ENCODE data around the gene GTPBP3. TPM values are rescaled to one million over a fixed set of nuclear protein-coding genes. Genes with fewer than 3 reads are reported as not detected.
A peak's percentile ranks its signal among the peaks of the same experiment; 100 is the strongest.

Gene GTPBP3
- total RNA-seq, 1 experiment from 2014 or later = 73.0 TPM

DNA sequence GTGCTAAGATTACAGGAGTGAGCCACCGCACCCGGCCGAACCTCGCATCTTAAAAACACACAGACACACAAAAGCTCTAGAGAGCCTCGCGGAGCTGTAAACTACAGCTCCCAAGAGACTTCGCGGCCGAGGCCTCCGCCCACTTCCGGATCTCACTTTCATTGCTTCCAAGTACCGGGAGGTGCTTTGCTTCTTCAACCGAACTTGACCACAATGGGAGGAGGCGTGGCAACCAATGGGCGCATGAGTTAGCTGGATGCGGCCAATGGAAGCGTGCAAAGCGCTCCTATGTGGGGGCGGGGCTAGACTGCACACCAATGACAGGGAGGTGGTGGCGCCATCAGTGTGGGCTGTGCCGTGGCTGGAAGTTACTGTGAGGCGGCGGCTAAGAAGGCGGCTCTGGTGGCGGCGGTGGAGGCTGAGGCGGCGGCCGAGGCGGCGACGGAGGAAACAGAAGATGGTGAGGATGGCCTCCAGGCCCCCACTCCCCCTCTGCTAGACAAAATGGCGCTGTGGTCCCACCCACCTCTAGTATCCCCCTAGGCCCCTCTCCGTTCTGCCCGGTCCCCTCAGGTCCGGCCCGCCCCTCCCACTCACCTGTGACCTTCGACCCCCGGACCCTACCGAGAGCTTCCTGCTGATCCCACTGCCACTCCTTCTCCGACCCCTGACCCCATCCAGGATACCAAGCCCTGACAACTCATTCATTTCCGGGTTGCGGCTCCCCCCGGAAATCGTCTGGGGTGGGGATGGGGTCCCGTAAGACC is 28.0 kb upstream of the GTPBP3 start, which contains the start of gene DDA1:
Gene DDA1, plus strand, starts transcription at position 366 of the 767 bp plus-strand sequence. Its CDS starts 92 bp downstream, at position 458.
- intact Hi-C loops (cut with micrococcal nuclease) = loop anchor here (2.0 kb wide), 1 partner anchor 17 kb away; no protein-coding TSS in a partner anchor
- ATAC-seq (peak; percentile 75), DNase-seq (ENCODE audit: low read depth, low spot score) (peak; percentile 100)
- Histone ChIP-seq H3K4me1 (ENCODE audit: control insufficient read depth in 1 of 2, insufficient read depth in 2 of 2, low read length in 2 of 2) (peaks cover 47 to 64% of the 10 kb centered on the region in 2 experiments), H3K9me2 (ENCODE audit: insufficient read depth) (no peaks in the 10 kb centered on the region), H3K4me3 (replicated peaks in 1 of 2; ENCODE audit: low read depth in 1 of 2, low read length in 2 of 2) (peak within 1 kb of the TSS; percentile 80 to 98), H2AFZ (ENCODE audit: low read depth, low read length, poor library complexity, severe bottlenecking) (no peak within 1 kb of the TSS), H3K36me3 (ENCODE audit: control insufficient read depth in 1 of 2, insufficient read depth in 2 of 2, low read length in 2 of 2) (peaks cover 0 to 7% of the 10 kb centered on the region in 2 experiments; a peak in 3 of 4 replicates), H4K20me1 (ENCODE audit: insufficient read depth) (no peaks in the 10 kb centered on the region), H3K27ac (ENCODE audit: low read depth, low read length) (peak within 1 kb of the TSS; percentile 79), H3K9me3 (ENCODE audit: control insufficient read depth in 1 of 2, insufficient read depth in 1 of 2, low read depth in 1 of 2, low read length in 2 of 2) (no peaks in the 10 kb centered on the region), H3K9ac (ENCODE audit: low read length) (peak within 1 kb of the TSS; percentile 81), H3K27me3 (ENCODE audit: insufficient read depth, low read length) (no peaks in the 10 kb centered on the region), H3K79me2 (ENCODE audit: insufficient read depth, low read length) (peaks cover 59% of the 10 kb centered on the region), H3K4me2 (ENCODE audit: low read length) (peak within 1 kb of the TSS; percentile 99)
- peak; percentile 99 for TF ChIP-seq SP1 (IDR thresholded peaks at IDR 0.05; ENCODE audit: low read depth)
- peak; percentile 27; the same call in 1 of the 2 replicates for TF ChIP-seq ZFX (IDR thresholded peaks at IDR 0.05)
- TF ChIP-seq JUND (IDR thresholded peaks at IDR 0.05) = no peak
- no peak for TF ChIP-seq CEBPB (IDR thresholded peaks at IDR 0.05; ENCODE audit: low read depth)
- no peak for TF ChIP-seq FOSL1 (IDR thresholded peaks at IDR 0.05; ENCODE audit: low read depth)
- peak; percentile 45 for TF ChIP-seq TCF7L2 (IDR thresholded peaks at IDR 0.05; ENCODE audit: borderline replicate concordance, extremely low read depth, insufficient read depth, insufficient read length)
- peak; percentile 63 for TF ChIP-seq POLR2AphosphoS5 (IDR thresholded peaks at IDR 0.05; ENCODE audit: low read depth, low read length)
- TF ChIP-seq ELF1 (IDR thresholded peaks at IDR 0.05; ENCODE audit: borderline replicate concordance, low read depth) = no peak; the same call in 1 of the 2 replicates
- no peak for TF ChIP-seq EZH2 (IDR thresholded peaks at IDR 0.05)
- no peak for TF ChIP-seq YY1 (IDR thresholded peaks at IDR 0.05; ENCODE audit: extremely low read depth, insufficient replicate concordance, low read depth, low read length)
- TF ChIP-seq POLR2A (IDR thresholded peaks at IDR 0.05; ENCODE audit: borderline replicate concordance, extremely low read depth, insufficient read depth, insufficient read length) = peak; percentile 49
- TF ChIP-seq CBX3 (IDR thresholded peaks at IDR 0.05; ENCODE audit: low read depth) = no peak
- peak; percentile 71 for TF ChIP-seq EGR1 (IDR thresholded peaks at IDR 0.05; ENCODE audit: low read depth)
- POLR2A ChIA-PET = interaction anchor here (0.6 to 3.2 kb wide), 13 partner anchors 8 to 457 kb away, joined by 4 to 39 read pairs (median 5); partner anchors contain the start of genes ANO8, BABAM1, MVB12A and USE1
- RAD21 ChIA-PET (ENCODE audit: low non-redundant PET in 1 of 2, low total read pairs in 2 of 2, uncharacterized antibody in 2 of 2, unreplicated experiment in 2 of 2) = interaction anchor here (0.8 to 1.6 kb wide), 6 partner anchors 23 to 94 kb away, joined by 3 to 5 read pairs (median 4); partner anchors contain the start of genes ANO8 (in 1 of the 2) and USE1 (in 1 of the 2)
- CTCF ChIA-PET = interaction anchor here (0.7 to 1.8 kb wide), 12 partner anchors 9 to 530 kb away, joined by 3 to 8 read pairs (median 4); partner anchors contain the start of genes ANO8, BABAM1 and USE1
- TSS peak; percentile 59 for BruUV-seq (replicated peaks)
